Measurements from ENCODE around the gene DISP2. TPM values are rescaled to one million over a fixed set of nuclear protein-coding genes. Genes with fewer than 3 reads are reported as not detected.

The DISP2 gene, protein sequence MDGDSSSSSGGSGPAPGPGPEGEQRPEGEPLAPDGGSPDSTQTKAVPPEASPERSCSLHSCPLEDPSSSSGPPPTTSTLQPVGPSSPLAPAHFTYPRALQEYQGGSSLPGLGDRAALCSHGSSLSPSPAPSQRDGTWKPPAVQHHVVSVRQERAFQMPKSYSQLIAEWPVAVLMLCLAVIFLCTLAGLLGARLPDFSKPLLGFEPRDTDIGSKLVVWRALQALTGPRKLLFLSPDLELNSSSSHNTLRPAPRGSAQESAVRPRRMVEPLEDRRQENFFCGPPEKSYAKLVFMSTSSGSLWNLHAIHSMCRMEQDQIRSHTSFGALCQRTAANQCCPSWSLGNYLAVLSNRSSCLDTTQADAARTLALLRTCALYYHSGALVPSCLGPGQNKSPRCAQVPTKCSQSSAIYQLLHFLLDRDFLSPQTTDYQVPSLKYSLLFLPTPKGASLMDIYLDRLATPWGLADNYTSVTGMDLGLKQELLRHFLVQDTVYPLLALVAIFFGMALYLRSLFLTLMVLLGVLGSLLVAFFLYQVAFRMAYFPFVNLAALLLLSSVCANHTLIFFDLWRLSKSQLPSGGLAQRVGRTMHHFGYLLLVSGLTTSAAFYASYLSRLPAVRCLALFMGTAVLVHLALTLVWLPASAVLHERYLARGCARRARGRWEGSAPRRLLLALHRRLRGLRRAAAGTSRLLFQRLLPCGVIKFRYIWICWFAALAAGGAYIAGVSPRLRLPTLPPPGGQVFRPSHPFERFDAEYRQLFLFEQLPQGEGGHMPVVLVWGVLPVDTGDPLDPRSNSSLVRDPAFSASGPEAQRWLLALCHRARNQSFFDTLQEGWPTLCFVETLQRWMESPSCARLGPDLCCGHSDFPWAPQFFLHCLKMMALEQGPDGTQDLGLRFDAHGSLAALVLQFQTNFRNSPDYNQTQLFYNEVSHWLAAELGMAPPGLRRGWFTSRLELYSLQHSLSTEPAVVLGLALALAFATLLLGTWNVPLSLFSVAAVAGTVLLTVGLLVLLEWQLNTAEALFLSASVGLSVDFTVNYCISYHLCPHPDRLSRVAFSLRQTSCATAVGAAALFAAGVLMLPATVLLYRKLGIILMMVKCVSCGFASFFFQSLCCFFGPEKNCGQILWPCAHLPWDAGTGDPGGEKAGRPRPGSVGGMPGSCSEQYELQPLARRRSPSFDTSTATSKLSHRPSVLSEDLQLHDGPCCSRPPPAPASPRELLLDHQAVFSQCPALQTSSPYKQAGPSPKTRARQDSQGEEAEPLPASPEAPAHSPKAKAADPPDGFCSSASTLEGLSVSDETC (N-terminal part only)
- total RNA-seq: 0.15 and 0.21 TPM in 2 replicates
- 0.05 TPM in 1 of 2 replicates, not detected in the other for polyA plus RNA-seq

DNA sequence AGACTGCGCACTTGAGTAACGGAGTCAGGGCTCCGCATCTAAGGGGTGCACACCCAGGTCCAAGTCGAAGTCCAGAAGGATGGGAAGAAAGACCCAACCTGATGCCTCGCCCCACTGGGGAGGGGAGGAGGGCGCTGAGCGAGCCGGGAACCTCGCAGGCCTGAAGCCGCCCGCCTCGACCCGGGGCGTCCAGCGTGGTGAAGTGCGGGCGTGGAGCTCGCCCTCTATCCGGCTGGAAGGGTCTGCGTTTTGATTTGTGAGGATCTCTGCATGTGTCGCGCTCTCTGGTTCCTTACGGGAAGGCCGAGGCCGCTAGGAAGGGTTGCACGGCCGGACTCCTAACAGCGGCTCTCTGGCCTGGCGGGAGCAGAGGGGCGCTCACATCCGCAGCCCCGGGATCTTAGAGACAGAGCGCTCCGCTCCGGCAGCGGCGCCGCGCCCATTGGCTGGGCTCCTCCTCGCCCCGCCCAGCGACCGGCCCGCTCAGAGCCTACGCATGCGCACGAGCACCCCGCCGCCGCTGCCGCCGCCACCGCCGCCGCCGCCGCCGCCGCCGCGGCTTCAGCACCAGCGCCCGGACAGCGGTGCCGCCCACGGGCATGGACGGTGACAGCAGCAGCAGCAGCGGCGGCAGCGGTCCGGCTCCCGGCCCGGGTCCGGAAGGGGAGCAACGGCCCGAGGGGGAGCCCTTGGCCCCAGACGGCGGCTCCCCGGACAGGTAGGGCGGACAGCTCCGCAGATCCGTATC lies at the start of gene DISP2:
DISP2 (plus strand) TSS at position 497 of the 748 bp plus-strand sequence; CDS start at position 600, 103 bp downstream.
- H3K9me3 ChIP-seq (ENCODE audit: low read depth): no peaks in the 10 kb centered on the region
- peak within 1 kb of the TSS; percentile 36 for H3K4me3 ChIP-seq
- H3K36me3 ChIP-seq: no peaks in the 10 kb centered on the region
- TF ChIP-seq CTCF (IDR thresholded peaks at IDR 0.05; ENCODE audit: low read depth, low read length): no peak
- H3K27me3 ChIP-seq: peaks cover 11% of the 10 kb centered on the region
- H3K27ac ChIP-seq: no peak within 1 kb of the TSS
- peaks cover 4% of the 10 kb centered on the region for H3K4me1 ChIP-seq (ENCODE audit: low read depth)
- peak; percentile 86 to 95 for DNase-seq (ENCODE audit: low read depth in 1 of 2, low spot score in 1 of 2)

DNA sequence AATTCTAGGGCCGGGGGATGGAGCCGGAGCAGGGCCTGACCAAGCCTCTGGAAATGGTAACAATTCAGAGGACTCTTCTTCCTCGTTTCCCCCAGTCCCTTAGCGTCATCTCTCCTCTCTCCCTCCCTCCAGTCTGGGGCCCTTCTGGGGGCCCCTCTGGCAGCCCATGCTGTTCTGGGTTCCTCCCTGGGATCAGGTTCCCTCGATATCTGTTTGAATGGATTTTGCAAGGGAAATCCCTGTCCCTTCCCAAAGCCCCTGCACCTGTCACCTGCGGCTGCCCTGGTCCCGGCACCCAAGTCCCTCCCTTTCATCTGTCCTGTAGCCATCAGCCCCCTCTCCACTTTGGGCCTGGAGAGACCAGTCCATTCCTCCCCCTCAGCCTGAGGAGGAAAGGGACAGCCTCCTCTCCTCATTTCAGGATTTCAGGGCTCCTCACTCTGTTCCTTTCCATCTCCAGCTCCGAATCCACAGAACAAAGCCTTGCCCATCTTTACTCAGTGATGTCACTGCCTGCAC lies 48.6 kb upstream of the DISP2 start:
- Histone ChIP-seq H3K27me3 (peaks cover 6% of the 10 kb centered on the region), H3K36me3 (no peaks in the 10 kb centered on the region), H3K4me1 (ENCODE audit: low read depth) (peaks cover 44% of the 10 kb centered on the region), H3K27ac (peak overlapping the region; percentile 72), H3K4me3 (no peak overlapping the region), H3K9me3 (ENCODE audit: low read depth) (no peaks in the 10 kb centered on the region)
- TF ChIP-seq CTCF (IDR thresholded peaks at IDR 0.05; ENCODE audit: low read depth, low read length): no peak
- no peak for DNase-seq (ENCODE audit: low read depth in 1 of 2, low spot score in 1 of 2)

DNA sequence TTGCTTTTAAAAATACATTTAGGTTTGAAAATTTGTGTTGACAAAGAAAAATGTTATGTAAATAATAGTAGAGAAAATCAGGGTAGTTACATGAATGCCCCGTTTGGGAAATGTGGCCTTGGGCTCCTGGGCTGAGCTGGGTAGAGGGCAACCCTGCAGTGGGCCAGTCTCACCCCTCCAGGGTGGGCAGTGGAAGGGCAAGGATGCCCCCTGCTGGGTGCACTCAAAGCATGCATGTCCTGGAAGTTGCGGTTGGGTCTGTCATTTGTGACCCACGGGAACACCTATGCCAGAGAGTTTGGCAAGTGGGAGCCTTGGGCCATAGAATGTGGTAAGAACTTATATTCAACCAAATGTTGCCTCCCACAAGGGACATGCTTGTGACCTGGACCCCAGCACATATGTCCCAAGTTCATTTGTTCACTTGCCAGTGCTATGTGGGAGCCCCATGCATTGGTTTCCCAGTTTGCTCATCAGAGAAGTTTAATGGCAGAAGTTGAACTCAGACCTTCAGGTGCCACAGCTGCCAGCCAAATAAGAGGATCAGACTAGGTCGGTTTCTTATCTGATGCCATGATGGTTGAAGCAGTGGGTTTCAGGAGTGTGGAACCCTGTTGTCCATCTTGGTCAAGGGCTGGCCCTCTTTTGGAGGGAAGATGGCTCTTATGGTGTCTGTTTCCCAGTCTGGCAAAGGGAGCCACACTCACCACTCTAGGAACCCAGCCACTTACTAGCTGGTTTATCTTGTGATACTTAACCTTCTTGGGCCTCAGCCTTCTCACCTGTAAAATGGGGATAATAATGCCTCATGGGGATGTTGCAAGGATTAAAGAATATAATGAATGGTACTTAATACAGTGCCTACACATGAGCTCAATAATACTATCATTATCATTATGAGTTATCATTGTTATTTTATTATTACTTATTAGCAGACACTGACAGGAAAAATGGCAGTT lies 47.7 kb upstream of the DISP2 start:
- DNase-seq (ENCODE audit: low read depth in 1 of 2, low spot score in 1 of 2): peak; percentile 59 to 82

More for the DNA sequence above, 47.7 kb upstream of the DISP2 start:
- Histone ChIP-seq H3K36me3 (no peaks in the 10 kb centered on the region), H3K4me3 (no peak overlapping the region), H3K27me3 (peaks cover 6% of the 10 kb centered on the region), H3K27ac (peak overlapping the region; percentile 72), H3K4me1 (ENCODE audit: low read depth) (peaks cover 46% of the 10 kb centered on the region), H3K9me3 (ENCODE audit: low read depth) (no peaks in the 10 kb centered on the region)
- peak; percentile 80 for TF ChIP-seq CTCF (IDR thresholded peaks at IDR 0.05; ENCODE audit: low read depth, low read length)
